ENCODE measurements around the gene CLCNKB. TPM values are rescaled to one million over a fixed set of nuclear protein-coding genes. Genes with fewer than 3 reads are reported as not detected.

The CLCNKB gene
- total RNA-seq = not detected in 2 replicates

GRCh38 chr1:16043521-16043920 is at the start of gene CLCNKB:
TSS of gene CLCNKB (plus strand) at chr1:16043782. CDS start at chr1:16044493, 711 bp downstream.

GRCh38 chr1:16017461-16018303 is 25.9 kb upstream of the CLCNKB start, which contains the start of gene HSPB7:
TSS of gene HSPB7 (minus strand) at chr1:16018043. CDS start at chr1:16017963, 80 bp downstream.

GRCh38 chr1:16021681-16022080 is 21.9 kb upstream of the CLCNKB start, which contains the start of gene CLCNKA:
TSS of gene CLCNKA (plus strand) at chr1:16022036. CDS start at chr1:16022620, 584 bp downstream.

GRCh38 chr1:16073490-16074119 is 30.0 kb downstream of the CLCNKB start, which contains the start of gene FAM131C:
TSS of gene FAM131C (minus strand) at chr1:16073651. CDS start at chr1:16073442, 209 bp downstream.

Other genes with a start within 250 kb of the CLCNKB start
- 0.76 and 2.9 TPM in 2 replicates for gene UQCRHL, start 236.1 kb upstream of the CLCNKB start, total RNA-seq
- gene SPEN, start 196.1 kb upstream of the CLCNKB start, total RNA-seq = 15.9 and 31.2 TPM in 2 replicates
- 35.4 and 44.2 TPM in 2 replicates for gene ZBTB17, start 67.7 kb upstream of the CLCNKB start, total RNA-seq
- not detected in 2 replicates for gene SRARP, start 39.5 kb upstream of the CLCNKB start, total RNA-seq
- gene HSPB7, start 25.7 kb upstream of the CLCNKB start, total RNA-seq = not detected in 2 replicates
- not detected in 2 replicates for gene CLCNKA, start 21.7 kb upstream of the CLCNKB start, total RNA-seq
- gene FAM131C, start 29.9 kb downstream of the CLCNKB start, total RNA-seq = not detected in 2 replicates
- gene EPHA2, start 112.3 kb downstream of the CLCNKB start, total RNA-seq = 90.3 and 108 TPM in 2 replicates
- 2.9 and 3.6 TPM in 2 replicates for gene ARHGEF19, start 168.9 kb downstream of the CLCNKB start, total RNA-seq
- 5.5 and 5.6 TPM in 2 replicates for gene CPLANE2, start 193.4 kb downstream of the CLCNKB start, total RNA-seq

Data from epithelial cell of umbilical artery (primary cell).